IMR-90 (cell line): Measurements from ENCODE around the gene TRPM4.

Experiments used
- BHLHE40 ChIP-seq: fragments of 150-350 bp; IDR thresholded peaks from 2 replicates; pipeline ENCODE4 v1.6.1; 2016; ENCODE audit warnings: mild to moderate bottlenecking, low read depth, low read length
- CEBPB ChIP-seq: IDR thresholded peaks from 2 replicates; pipeline ENCODE4 v1.6.1; 2012; ENCODE audit warnings: low read depth, low read length, improper control_type of control experiment
- FOS ChIP-seq: fragments of 150-350 bp; IDR thresholded peaks from 2 replicates; pipeline ENCODE4 v1.6.1; 2016; ENCODE audit warnings: low read depth, low read length
- MAZ ChIP-seq: IDR thresholded peaks from 2 replicates; pipeline ENCODE4 v1.6.1; 2012; ENCODE audit warnings: low read depth, mild to moderate bottlenecking, low read length, improper control_type of control experiment, moderate library complexity, borderline replicate concordance
- MXI1 ChIP-seq: IDR thresholded peaks from 2 replicates; pipeline ENCODE4 v1.6.1; 2012; ENCODE audit warnings: low read depth, mild to moderate bottlenecking, low read length, moderate library complexity, borderline replicate concordance
- POLR2A ChIP-seq: IDR thresholded peaks from 2 replicates; pipeline ENCODE4 v1.6.1; 2012; ENCODE audit warnings: mild to moderate bottlenecking, low read depth, low read length
- RAD21 ChIP-seq: IDR thresholded peaks from 2 replicates; pipeline ENCODE4 v1.6.1; 2012; ENCODE audit warnings: low read length, improper control_type of control experiment
- RFX5 ChIP-seq: IDR thresholded peaks from 2 replicates; pipeline ENCODE4 v1.8.0; 2012; ENCODE audit warnings: low read depth, mild to moderate bottlenecking, low read length, moderate library complexity
- SMC3 ChIP-seq: fragments of 150-350 bp; IDR thresholded peaks from 2 replicates; pipeline ENCODE4 v1.6.1; 2016; ENCODE audit warnings: low read depth, mild to moderate bottlenecking, antibody characterized with exemption, low read length, moderate library complexity
- USF2 ChIP-seq: fragments of 150-350 bp; IDR thresholded peaks from 2 replicates; pipeline ENCODE4 v1.6.1; 2017; ENCODE audit warnings: mild to moderate bottlenecking, antibody characterized with exemption, low read length, low read depth
- TF ChIP-seq, protein P1 (sequence below): conservative IDR thresholded peaks from 2 replicates; pipeline ENCODE4 v1.5.1; 2012; ENCODE audit warnings: mild to moderate bottlenecking, low read depth, low read length, improper control_type of control experiment
- TF ChIP-seq, protein P2 (sequence below): fragments of 150-350 bp; IDR thresholded peaks from 2 replicates; pipeline ENCODE4 v1.6.1; 2016; ENCODE audit warnings: low read depth, mild to moderate bottlenecking, low read length, moderate library complexity, borderline replicate concordance

- TF ChIP-seq, protein P1, sequence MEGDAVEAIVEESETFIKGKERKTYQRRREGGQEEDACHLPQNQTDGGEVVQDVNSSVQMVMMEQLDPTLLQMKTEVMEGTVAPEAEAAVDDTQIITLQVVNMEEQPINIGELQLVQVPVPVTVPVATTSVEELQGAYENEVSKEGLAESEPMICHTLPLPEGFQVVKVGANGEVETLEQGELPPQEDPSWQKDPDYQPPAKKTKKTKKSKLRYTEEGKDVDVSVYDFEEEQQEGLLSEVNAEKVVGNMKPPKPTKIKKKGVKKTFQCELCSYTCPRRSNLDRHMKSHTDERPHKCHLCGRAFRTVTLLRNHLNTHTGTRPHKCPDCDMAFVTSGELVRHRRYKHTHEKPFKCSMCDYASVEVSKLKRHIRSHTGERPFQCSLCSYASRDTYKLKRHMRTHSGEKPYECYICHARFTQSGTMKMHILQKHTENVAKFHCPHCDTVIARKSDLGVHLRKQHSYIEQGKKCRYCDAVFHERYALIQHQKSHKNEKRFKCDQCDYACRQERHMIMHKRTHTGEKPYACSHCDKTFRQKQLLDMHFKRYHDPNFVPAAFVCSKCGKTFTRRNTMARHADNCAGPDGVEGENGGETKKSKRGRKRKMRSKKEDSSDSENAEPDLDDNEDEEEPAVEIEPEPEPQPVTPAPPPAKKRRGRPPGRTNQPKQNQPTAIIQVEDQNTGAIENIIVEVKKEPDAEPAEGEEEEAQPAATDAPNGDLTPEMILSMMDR, result no peak
- no peak for TF ChIP-seq RFX5
- TF ChIP-seq USF2, result no peak
- no peak for TF ChIP-seq BHLHE40
- no peak for TF ChIP-seq POLR2A
- TF ChIP-seq, protein P2, sequence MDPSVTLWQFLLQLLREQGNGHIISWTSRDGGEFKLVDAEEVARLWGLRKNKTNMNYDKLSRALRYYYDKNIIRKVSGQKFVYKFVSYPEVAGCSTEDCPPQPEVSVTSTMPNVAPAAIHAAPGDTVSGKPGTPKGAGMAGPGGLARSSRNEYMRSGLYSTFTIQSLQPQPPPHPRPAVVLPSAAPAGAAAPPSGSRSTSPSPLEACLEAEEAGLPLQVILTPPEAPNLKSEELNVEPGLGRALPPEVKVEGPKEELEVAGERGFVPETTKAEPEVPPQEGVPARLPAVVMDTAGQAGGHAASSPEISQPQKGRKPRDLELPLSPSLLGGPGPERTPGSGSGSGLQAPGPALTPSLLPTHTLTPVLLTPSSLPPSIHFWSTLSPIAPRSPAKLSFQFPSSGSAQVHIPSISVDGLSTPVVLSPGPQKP, result no peak
- TF ChIP-seq SMC3, result no peak
- TF ChIP-seq FOS, result no peak
- TF ChIP-seq CEBPB, result no peak
- TF ChIP-seq MAZ, result no peak
- no peak for TF ChIP-seq MXI1
- no peak for TF ChIP-seq RAD21
Measured at GRCh38 chr19:49216071-49216470, 58.5 kb downstream of the TRPM4 start.
